Stimulated activated CD8-positive, alpha-beta memory T cell treated with anti-CD3 and anti-CD28 coated beads, Interleukin-4, amount 100 ng/mL, for 48 hours (primary cell): ENCODE measurements around the gene DLX2.
A peak's percentile ranks its signal among the peaks of the same experiment; 100 is the strongest.

Experiments used
- DNase-seq: peaks from one replicate; pipeline ENCODE4 v3.0.0-alpha.2; 2020

DLX2 gene

DNA sequence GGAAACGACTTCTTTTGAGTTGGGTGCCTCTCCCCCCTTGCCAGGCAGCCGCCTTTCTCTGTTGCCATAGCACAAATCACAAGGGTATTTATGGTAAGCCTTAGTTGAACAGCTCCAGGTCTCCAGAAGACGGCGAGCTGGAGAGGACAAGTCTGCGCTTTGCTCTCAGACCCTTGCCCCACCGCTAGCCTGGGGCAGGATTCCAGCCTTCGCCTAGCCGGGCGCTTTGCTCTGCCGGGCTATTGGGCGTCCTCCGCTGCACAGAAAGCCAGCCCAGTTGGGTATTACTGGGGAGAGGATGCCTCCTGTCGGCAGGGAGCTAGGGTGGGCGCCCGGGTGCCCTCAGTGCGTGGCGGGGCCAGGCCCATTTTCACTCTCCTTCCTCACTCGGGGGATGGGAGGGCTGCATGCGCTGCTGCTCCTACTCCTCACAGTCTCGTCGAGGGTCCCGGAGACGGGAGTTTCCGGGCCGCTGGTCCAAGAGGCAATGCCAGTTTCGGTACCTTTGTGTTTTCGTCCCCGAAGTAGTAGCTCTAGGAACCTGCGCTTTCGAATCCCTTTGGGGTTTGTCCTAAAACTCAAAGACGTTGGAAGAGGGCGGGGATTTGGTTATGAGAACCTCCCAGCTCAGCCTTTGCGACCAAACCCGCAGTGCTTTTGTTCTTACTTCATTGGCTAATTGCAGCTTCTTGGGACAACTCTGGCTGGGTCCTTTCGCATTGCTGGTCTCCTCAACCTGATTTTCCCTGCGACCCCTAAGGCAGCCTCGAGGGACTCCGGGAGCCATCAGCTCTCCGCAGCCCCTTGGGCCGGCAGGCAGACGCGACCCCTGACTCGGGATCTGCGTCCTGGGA, 3.6 kb upstream of the DLX2 start:
- DNase-seq = peak; percentile 62

DNA sequence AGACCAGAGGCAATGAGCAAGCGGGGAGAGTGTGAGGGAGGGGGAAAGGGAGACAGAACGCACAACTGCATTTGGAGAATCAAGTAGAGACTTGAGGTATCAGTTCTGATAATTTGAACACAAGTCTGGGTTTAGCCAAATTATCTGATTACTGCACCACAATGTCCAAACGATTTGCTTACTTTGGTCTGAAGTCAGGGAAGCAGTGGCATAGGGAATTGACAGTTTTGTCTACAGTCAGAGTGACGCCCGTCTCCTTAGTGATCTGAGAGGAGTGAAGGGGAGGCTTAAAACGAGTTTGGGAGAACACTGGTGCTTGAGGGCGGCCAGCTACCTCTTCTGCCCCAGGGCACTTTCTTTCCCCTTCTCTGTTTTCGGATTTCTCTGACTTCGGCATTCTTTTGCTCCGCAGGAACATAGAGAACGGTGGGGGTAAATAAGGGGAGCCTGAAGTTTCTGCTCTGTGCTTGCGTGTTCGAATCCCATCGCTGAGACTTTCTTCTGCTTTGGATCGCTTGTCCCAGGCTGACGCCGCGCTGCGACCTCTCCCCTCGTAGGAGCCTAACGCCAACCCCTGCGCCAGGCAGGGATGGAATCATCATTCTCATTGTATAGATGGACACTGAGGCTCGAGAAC, 2.9 kb upstream of the DLX2 start:
- no peak for DNase-seq

DNA sequence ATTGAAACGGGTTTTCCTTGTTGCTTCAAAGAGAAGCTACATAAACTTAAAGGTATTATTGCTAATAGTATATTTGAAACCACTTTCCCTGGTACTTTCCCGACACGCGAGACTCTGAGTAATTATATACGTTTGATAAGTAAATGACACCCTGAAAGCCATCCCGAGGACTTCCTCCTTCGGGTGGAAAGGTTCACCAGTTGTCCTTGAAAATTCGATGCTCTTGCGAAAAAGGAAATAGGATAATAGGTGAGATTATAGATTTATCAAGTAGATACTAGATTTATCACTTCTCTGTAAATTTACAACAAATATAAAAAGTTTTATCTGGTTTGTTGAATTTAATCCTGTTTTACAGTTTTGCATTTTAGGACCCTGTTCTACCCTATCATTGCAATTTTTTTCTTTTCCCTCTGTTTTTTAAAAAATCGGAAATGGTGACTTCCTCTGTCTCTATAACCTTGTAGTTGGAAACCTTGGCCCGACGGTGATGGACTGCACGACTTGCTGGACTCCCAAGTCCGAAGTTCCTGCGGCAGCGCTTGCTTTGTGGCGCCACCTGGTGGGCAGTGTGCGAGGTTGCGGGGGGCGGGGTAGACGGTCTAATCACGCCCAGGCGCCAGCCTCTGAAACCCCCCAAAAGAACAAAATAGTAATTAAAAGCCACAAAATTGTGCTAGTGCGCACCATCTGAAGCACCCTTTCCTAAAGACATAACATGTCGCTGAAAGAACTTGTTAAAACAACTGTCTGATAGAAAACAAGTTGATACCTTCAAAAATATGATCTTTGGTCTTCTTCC, 972 bp upstream of the DLX2 start:
- peak; percentile 89 for DNase-seq

DNA sequence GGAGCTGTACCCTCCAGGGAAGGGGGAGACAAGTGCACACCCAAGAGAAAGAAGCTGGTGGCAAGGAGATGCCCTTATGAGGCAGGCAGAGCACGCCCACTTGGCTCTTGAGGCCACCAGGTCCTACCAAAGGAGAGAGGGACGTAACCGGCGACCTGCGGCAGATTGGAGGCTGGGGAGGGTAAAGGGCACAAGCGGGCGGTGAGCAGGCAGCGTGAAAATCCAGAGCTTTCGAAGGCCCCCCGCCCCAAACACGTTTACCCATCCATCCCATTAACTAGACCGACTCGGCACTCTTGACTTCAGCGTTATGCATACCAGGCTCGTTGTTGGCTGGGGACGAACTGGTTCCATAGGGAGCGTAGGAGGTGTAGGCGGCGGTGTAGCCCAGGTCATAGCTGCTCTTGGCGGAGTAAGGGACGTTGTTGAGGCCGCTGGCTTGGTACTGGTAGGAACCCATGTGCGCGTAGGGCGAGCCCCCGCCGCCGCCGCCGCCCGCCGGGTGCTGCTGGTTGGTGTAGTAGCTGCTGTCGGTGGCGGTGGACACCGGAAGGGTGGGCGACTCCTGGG, 794 bp downstream of the DLX2 start:
- DNase-seq = peak; percentile 53

DNA sequence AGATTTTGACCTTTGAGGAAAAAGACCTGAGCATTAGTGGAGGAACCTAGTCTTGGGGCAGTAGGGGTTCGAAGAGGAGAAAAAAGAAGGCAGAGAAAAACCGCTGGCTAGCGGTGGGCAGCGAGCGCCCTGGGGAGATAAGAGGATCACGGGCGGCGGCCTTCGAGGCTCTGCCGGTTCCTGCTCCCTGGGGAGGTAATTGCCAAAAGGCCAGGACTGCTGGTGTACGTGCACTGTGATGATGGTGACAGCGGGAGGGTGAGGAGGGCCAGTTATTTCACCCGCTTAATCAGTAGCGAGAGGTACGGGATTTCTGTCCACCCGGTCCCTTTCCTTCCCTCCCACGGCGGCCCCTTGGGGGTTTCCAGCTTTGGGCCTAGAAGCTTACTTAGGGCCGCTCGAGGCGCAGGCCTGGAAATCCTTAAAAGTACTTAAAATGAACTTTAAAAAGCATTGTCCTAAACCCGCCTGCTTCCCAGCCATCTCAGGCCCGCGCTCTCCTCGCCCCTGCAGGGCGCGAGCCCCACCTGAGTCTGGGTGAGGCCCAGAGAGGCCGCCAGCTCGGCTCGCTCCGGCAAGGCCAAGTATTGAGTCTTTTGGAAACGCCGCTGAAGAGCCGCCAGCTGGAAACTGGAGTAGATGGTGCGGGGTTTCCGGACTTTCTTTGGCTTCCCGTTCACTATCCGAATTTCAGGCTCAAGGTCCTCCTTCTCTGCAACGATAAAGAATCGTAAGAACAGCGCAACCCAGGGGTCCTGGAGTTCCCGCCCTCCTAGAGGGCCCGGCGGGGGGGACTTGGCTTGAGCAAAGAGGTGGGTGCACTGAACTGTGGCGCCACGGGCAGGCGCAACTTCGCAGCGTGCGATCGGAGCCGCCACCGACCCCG, 1.5 kb downstream of the DLX2 start:
- no peak for DNase-seq

DNA sequence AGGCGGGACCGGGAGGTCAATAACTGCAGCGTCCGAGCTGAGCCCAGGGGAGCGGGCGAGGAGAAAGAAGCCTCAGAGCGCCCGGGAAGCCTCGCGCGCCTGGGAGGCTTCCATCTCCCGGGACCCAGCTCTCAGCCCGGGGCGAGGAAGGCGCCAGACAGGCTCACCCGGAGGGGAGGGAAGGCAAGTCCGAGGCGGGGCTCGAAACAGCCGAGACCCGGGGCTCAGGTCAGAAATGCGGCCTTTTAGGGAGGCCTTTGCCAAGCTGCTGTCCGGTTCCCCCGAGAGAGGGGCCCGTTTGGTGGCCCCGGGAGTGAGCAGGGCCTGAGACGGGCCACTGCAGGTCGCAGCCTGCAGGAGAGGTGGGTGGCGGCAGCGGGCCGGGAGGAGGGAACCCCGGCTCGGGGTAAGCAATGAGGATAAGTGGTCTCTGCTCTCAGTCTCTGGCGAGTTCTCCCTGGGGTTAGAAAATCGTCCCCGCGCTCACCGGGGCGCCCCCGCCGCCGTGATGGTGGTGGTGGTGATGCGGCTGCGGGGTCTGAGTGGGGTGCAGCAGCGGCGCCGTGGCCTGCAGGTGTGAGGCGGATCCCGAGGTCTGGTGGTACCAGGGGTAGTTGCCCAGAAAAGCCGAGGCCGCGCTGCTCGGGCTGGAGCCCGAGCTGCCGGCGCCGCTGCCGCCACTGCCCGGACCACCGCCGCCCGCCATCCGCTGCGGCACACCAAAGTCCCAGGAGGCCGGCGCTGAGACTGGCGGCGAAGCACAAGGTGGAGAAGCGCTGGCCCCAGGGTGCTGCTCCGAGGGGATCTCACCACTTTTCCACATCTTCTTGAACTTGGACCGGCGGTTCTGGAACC, 2.4 kb downstream of the DLX2 start:
- no peak for DNase-seq

DNA sequence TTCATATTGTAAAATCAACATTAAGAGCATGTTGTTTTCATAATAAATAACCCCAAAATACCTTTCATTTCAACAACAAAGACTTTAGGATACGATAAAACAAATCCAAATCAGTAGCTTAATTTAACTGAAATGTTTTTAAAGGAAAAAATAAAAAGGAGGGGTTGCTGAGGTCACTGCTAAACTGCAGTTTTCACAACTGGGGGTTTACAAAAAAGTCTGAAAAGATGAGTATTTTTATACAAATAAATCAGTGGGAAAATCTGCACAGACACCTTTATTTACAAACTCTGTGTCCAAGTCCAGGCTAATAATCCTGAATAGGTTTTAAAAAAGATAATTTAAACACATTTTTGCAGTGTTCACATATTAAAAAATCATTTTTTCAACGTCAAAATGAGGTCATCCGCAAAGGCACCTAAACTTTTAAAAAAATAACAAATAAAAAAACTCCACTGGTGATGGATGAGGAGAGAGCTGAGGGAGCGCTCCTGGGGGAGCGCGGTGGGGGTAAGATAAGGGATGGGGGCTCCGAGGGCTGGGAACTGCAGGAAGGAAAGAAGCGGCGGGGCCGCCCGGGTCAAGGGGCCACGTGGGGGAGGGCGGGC, 3.1 kb downstream of the DLX2 start:
- DNase-seq = no peak

DNA sequence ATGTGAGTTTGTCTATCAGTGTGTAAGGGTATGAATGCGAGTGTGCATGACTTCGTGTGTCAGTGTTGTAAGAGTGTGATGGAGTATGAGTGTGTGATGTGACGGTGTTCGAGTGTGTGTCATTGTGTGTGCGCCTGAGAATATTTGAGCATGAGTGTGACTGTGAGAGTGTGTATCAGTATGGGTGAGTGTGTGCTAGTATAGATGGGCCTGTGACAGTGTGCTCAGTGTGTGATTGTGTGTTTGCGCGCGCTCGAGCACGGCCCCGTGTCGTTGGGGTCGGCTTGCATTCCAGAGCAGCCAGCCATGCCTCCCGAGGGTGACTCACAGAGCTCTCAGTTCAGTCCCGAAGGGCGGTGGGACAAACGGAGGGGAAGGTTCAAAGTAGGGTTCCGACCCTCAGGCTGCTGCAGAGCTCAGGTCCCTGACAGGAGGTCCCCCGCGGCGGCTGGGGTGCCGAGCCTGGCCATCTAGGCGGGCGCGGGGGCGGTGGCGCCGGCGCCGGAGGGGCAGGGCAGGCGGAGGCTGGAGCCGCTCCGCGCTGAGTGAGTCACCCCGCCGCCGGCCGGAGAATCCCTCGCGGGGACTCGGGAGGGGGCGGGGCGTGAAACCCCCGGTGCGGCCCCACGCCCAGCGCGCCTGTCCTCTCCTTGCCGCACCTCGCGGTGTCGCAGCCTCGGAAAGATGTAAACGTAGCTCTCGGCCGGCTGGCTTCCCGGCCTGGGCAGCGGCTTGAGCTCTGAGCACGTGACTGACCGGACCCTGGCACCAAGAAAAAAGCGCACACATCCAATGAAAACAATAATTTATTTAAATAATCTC, 3.8 kb downstream of the DLX2 start:
- DNase-seq = peak; percentile 68

DNA sequence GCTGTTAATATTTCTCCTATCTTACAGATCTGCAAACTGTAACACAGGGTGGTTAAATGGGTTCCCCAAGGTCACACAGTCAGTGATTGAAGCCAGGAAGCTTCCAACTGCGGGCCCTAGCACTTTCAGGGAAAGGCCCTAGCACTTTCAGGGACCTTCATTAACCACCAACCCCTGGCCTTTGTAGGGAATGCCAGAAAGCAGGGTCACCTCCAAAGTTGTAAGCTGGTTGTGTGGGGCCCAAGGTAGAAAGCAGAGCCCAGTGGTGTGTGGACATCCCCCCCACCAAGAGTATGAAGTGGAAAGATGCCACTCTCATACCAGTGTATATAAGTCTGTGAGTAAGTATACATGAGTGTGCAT, 4.4 kb downstream of the DLX2 start:
- no peak for DNase-seq

DNA sequence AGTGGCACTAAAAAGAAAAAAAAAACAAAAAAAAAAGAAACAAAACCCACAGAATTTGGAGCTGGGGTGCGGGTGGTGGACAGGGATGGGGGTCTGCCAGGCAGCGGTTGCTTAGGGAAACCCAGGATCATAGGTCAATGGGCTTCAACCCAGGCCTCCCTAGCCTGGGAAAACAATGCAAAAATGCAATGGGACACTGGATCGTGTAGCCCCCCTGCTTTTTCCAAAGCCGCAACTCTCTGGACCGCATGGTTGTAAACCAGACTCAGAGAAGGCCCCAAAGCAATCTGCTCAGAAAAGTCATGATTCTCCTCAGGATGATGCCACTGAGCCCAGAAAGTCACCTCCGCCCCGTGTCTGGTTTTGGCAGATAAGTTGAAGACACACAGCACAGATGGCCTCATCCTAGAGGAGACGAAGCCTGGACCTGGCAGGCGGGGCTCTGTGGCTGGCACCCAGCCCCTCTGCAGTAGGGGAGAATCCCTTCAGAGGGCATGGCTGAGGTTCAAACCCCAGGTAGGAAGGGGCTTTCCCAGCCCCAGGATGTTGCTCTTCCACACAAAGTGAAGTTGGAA, 5.1 kb downstream of the DLX2 start:
- DNase-seq = no peak

DNA sequence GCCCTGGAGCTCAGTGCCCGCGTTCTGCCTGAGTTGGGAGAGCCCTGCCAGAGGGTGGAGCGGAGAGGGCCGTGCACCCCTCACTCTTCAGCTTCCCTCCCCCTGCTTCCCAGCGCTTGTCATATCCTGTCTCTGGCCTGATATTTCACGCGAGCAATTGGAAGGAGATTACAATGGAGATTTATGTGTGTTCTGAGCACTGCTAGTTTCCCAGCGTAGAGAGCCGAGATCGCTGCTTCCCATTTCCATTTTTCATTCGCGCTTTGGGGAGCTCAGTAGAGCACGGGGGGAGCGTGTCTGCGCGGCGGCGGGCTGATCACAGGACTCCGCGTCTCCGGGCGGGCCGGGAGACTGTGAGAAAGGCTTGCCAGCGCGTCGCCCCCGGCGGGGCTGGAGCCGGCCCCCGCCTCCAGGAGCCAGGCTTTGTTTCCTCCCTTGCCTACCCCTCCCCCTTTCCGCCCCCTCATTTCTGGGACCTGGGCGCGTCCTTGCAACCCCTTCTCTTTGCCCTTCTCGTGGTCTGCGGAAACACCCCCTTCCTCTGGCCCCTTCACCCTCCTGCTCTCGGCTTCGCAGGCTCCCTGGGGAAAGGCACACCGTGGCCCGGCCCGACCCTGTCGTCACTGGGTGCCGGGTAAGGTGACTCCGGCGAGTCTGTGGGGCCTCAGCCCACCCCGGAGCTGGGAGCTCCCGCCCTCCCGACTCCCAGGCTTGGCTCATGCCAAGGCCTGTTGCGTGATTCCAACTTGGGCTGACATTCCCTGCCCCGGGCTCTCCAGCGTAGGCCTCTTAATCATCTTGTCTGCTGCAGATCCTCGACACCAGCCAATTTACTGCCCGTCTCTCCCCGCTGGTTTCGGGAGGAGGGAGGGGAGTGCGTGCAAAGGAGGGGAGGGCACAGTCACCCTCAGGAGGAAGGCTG, 5.8 kb downstream of the DLX2 start:
- no peak for DNase-seq

DNA sequence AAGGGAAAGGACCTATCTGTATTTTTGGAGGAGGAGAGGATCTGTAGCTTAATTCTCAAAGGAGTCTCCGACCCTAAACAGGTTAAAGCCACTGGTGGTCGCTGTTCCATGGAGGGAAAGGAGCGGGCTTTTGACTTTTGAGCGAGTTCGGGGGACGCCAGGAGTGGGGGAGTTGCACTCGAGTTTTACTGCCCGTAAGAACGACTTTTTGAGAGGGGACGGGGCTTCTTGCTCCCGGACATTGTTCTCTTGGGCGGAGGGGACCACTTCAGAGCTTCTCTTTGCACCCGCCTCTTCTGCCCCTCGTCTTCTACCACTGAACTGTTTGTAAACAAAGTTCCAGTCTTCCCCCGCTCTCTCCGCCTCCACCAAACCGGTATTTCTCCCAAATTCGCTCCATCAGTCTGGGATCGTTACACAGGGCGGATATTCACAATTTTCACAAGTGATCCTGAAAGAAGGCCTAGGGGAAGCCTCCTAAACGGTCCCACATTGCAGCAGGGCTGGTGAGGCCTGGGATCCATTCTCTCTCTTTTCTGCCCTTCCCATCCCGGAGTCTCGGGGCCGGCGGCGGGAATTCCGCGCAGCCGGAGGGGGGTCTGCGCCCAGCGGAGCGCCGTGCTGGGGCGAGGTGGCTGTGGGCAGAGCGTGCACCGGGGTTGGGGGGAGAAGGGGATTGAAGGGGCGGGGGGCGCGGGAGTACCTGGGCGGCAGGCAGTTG, 6.6 kb downstream of the DLX2 start:
- no peak for DNase-seq

DNA sequence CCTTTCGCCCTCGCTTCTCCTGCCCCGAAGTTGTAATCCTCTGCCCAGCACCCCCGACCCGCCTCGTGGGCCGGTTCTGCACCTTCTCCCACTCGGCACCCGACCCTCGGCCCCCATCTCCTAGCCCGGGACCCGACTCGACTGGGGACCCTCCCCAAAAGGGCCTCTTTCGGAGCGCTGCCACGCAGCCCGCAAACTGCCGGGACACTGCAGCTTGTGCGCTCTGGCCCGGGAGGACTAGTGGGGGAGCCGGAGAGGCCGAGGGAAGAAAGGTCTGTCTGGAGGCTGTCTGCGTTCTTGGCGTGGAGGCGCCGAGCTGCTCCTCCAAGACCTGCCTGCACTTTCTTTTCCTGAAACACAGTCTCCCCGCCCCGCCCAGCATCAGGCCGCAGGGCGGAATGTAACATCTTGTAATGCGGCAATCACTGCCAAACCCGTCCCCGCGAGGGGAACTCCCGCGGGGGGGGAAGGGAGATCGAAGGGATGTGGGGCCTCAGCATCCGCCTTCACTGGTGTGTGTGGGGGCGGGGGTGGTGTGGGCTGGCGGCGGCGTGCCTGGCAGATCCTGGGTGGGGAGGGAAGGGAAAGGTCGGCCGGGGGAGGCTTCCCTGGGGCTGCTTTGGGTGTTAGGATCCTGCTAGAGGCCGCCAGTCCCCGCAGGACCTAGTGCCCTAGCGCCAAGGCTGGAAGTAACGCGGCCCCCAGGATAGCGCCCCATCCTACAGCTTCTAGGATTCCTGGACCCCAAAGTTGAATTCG, 7.4 kb downstream of the DLX2 start:
- peak; percentile 72 for DNase-seq

DNA sequence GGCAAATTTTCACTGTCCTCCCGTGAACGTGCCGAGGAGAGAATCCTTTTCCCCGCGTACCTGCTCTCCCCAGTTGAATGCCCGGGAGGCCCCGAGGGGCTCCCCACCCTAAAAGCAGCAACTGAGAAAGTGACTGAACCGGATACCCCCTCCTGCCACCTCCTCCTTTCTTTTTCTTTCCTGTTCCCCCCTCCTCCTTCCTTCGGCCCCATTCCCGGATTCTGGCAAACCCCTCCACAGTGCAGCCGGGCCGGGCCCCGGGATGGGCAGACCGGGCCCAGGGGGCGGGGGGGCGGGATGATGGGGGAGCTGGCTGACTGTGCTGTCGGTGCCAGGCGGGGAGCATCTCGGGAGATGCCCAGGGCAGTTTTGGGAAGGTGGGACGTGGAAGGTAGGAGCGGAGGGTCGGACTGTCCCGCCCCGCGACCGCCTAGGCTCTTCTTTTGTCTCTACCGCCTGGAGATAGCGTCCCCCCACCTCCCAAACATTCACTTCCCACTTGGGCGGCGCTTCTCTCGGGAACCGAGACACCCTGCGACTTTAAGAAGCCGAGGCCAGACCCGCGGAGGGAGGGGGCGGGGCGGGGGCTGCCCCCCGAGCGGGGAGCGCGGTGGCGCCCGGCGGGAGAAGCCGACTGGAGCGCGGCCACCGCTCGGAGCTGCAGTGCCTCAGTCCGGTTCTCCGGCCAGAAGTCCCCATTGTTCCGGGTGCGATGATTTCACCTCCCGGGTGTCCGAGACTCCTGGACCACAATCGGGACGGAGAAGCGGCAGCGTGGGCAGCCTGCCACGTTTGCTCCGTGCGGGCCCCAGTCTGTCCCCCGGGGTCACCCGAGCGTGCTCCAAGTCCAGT, 8.2 kb downstream of the DLX2 start:
- DNase-seq = no peak

DNA sequence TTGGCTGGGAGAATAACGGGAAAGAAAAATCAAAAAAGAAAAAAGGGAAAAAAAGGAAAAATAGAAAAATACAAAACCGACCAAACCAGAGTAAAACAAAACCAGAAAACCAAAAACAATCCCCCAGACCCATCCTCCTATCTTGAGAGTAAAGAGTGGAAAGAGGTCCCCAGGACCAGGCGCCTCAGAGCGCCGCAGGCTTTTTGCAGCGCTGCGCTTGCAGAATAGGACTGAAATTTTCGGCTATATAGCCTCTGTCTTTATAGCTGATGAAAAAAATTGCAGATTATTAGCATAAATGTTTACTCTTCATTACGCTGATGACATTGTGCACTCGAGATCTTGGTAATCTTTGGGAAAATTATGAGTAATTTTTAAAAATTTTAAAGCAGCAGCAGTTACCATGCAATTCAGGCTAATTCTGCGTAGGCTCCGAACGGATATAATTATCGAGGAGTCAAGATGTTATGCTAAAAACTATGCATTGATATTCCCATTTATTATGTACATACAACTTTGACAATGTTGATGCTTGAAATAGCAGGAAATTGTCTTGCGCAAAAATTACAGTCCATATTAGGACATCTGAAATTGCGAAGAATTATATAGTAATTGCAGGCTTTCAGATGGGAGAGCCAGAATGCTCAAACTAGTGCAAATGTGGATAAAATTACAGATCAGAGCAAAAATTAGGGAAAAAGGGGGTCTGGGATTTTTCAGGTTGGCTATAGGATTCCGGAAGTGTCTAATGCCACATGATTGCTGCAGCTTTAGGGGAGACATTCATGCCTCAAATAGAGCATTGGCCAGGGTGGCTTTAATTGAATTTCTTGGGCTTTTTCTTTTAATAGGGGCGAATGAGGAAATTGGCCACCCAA, 9.0 kb downstream of the DLX2 start:
- no peak for DNase-seq
